GM21526 (cell line): ENCODE results near the gene OSBPL3.

Experiments
- ATAC-seq: cut with Tn5 transposase; IDR thresholded peaks from one replicate; pipeline ENCODE4 v1.9.1; 2021; ENCODE audit warnings: moderate library complexity; ENCODE audit not compliant: unreplicated experiment, low FRiP score

OSBPL3 gene

DNA sequence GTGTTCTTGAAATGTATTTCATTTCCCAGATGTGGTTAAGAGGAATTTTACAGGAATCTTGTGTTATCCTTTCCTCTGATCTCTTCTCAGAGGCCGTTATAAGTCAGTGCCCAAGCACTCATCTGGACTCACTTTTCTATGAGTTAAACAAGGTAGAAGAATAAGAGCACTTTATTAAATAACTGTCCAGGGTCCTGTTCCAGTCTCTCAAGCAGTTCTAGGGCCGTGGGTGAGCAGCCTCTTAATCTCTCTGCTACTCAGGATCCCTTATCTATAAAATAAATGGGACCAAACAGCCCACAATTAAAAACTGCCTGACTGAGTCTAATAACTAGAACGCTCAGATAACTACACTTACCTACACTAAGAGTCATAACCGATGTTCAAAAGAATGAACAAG lies 111.2 kb downstream of the OSBPL3 start:
- ATAC-seq = no peak

- ATAC-seq = no peak
These were observed 113.9 kb downstream of the OSBPL3 start for GRCh38 chr7:24866004-24866615.

DNA sequence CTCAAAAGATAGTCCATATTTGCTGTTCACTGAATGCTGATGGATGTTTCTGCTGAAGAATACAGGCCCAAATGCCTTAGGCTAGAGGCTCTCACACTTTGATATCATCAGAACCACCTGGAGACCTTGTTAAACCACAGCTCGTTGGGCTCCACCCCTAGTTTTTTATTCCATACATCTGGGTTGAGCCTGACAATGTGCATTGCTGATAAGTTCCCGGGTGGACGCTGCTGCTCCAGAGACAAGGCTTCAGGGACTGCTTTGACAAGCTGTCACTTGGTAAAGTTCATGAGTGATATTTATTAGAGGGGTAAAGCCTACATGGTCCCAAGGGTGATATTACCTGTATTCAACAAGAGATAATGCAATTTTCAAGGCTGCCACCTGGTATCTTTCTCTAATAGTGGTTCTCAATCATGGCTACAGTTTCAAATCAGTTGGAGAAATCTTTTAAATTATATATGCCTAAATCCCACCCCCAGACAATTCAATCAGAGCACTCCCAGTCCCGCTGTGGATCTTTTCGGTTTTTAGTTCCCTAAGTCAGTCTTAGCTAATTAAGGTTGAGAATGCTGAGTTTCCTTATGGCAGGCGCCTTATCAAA lies 115.7 kb downstream of the OSBPL3 start:
- ATAC-seq = no peak

DNA sequence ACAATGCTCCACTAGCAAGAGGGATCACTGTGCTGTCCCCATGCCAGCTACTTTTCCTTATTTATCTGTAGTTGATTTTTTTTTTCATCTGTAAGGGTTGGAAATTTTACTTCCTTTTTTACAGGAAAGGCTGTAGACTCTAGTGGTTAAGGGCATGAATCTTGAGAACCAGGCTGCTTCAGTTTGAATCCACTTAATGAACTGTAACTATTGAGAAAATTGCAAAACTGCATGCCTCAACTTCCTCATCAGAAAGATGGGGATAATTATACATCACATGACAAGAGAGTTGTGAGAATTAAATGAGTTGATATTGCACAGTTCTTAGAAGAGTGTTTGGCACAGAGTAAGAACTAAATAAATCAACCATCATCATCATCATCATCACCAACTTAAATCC lies 116.4 kb downstream of the OSBPL3 start:
- no peak for ATAC-seq

- no peak for ATAC-seq
These were observed 117.5 kb downstream of the OSBPL3 start for GRCh38 chr7:24862461-24862860.

DNA sequence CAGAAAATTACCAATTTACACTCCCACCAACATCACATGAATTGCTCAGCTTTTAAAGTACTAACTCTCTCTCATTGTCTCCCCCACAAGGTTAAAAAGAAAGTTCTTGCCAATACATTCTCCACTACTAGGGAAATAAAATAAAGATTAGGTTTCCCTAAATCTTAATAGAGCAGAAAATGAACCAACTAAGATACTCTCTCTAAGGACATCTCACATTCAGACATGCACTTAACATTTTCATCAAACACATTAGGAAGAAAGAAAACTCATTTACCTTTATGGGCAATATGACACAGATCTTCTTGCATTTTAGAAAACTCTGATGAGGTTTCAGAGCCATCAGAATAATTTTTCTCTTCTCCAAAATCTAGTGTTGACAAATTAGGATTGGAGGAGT lies 118.6 kb downstream of the OSBPL3 start:
- ATAC-seq = no peak

- ATAC-seq = no peak
These were observed 119.4 kb downstream of the OSBPL3 start for GRCh38 chr7:24860611-24861010.

GRCh38 chr7:24858108-24858977 lies 121.6 kb downstream of the OSBPL3 start:
- no peak for ATAC-seq

GRCh38 chr7:24857623-24858022 lies 122.4 kb downstream of the OSBPL3 start:
- no peak for ATAC-seq

- no peak for ATAC-seq
These were observed 125.1 kb downstream of the OSBPL3 start for GRCh38 chr7:24854866-24855265.

GRCh38 chr7:24851786-24852185 lies 128.2 kb downstream of the OSBPL3 start:
- no peak for ATAC-seq

DNA sequence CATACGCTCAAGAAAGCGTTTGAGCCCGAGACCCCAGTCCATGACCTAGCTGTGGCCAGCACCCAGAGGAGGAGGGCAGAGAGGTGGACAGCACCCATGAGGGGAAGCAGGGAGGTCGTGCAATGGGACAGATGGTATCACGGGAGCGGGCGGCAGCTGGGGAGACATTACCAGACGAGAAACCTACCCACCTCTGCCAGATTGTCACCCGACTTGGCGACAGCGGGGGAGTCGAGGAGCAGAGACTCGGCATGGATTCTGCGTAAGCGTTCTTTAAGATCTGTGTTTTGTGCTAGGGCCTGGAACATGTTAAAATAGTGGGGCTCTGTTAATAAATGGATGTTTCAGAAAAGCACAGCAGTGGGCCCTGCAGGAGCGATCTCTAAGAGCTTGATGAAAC lies 131.1 kb downstream of the OSBPL3 start:
- no peak for ATAC-seq

GRCh38 chr7:24847754-24848153 lies 132.2 kb downstream of the OSBPL3 start:
- ATAC-seq = no peak

DNA sequence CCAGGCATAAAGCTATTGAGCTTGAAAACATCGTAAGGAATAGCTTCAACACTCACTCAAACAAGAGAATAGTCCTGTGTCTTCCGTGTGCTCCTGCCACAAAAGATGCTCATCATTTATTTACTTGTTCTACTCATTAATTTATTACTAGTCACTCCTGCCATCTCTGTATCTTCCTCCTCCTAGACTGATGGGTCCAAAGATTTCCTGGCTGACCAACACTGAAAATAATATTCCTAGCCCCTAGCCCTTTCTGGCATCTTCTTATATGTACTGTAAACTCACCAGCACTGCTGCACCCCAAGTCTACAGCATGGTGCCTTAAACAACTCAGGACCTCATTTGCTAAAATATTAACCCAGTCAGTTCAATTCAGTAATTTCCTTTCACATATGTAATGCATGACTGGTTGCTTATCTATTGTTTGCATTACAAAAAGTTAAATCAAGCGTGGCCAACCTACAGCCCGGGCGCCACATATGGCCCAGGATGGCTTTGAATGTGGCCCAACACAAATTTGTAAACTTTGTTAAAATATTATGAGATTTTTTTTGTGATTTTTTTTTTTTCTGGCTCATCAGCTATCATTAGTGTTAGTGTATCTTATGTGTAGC lies 136.1 kb downstream of the OSBPL3 start:
- ATAC-seq = no peak

DNA sequence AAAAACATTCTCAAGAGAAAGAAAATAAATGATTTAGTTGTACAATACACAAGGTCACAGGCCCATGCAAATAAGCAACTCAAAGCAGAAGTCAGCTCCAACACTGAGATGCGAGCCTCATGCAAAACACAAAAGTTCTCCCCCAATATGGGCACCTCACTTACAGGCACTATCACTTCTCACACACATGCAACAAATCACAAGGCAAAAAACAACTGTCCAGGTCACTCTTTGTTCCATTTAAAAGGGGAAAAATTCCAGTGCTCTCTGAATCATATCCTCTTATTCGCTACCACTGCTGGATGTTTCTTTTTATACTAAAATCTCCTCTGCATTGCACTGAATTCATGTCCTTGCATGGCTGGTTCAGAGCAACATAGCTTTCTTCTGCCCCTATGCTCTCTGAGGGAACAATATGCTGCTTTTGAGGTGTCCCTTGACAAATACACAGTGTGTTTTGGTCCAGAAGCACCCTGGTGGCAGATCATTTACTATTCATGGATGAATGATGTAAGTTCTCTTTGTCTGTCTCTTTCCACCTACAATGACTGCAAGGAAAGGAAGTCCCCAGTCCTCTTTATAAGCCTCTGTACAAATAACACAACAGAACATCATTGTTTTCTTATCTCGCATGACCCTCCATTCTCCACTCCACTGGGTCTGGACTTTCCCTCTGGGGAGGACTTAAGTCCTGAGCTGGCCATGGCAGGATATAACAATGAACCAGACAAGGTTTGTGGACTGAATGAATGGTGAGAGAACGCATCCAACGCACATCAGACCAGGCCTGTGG lies 137.3 kb downstream of the OSBPL3 start:
- ATAC-seq = peak; percentile 46

DNA sequence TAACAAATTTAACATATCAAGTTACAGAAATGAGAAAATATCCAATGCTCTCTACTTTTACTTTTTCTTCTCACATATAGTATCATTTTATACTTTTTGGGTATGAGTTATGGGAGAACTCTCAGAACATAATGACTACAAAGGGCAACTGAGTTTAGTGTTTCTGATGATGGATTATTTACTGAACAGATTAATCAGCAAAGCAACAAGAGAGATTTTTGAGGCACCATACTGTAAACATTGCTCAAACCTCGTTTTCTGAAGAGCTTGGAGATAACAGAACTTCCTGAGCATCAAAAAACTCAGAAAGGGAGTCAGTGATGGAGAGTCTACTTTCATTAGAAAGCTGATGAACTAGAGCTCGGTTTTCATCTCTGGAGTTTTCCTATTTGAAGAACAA lies 137.9 kb downstream of the OSBPL3 start:
- no peak for ATAC-seq

GRCh38 chr7:24840563-24840962 lies 139.4 kb downstream of the OSBPL3 start:
- no peak for ATAC-seq

DNA sequence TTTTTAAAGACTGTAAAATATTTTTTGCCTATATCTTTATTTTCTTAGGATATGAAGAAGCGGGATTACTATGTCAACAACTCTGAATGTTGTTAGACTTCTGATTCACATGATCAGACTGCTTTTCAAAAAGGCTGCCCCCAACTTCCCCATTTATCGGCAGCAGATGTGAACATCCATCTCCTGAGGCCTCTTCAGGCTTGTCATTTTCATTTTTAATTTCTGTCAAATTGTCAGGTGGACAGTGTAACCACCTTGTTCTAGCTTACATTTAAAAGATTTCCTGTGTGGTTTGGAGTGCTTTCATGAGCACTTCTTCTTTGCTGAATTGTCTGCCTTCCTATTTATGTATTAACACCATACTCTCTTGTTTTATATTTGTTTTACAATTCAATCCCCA lies 143.9 kb downstream of the OSBPL3 start:
- ATAC-seq = peak; percentile 65

DNA sequence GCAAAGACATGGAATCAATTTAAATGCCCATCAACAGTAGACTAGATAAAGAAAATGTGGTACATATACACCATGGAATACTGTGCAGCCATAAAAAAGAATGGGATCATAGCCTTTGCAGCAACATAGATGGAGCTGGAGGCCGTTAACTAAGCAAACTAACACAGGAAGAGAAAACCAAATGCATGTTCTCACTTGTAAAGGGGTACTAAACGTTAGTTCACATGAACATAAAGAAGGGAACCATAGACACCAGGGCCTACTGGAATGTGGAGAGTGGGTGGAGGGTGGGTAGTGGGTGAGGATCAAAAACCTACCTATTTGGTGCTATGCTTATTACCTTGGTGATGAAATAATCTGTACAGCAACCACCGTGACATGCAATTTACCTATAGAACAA lies 144.3 kb downstream of the OSBPL3 start:
- peak; percentile 13 for ATAC-seq

DNA sequence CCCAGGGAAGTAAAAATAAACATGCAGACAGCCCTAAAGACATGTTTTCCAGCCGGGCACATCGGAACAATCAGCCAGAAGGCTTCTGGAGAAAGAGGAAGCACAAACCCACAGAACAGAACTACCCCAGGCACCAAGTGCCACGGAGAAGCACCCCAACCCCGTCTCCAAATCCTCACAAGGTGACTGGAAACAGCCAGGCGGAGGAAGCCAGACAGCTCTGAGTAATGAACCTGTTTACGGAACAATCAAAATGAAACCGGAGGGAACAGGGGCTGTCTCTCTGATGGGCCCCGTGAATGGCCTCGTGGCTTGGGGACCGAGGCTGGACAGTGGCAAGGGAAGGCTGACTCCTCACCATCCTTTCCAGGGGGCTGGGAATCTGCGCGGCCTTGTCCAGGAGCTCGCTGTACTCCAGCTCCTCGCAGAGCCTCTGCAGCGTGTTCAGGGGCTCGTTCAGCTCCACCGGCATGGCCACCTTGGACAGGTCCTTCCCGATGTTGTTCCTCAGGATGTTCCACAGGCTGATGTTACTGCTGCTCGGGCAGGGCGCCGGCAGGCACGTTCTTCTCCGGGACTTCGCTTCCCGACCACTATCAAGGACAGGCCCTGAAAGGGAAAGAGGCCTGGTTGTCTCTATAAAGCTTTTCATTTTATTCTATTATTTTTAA lies 145.7 kb downstream of the OSBPL3 start:
- peak; percentile 47 for ATAC-seq
